SK-N-SH (cell line): Measurements from ENCODE around the gene HAGHL.

Experiments used
- ELF1 ChIP-seq: IDR thresholded peaks from 2 replicates; pipeline ENCODE4 v1.4.0; 2012
- GATA2 ChIP-seq: sonication (generic); formaldehyde crosslinking; IDR thresholded peaks from 2 replicates; pipeline ENCODE4 v1.5.0; 2020; ENCODE audit warnings: mild to moderate bottlenecking, missing genetic modification reagents
- MXI1 ChIP-seq: IDR thresholded peaks from 2 replicates; pipeline ENCODE4 v1.6.1; 2012; ENCODE audit warnings: mild to moderate bottlenecking, low read depth, low read length, improper control_type of control experiment
- RAD21 ChIP-seq: IDR thresholded peaks from 2 replicates; pipeline ENCODE4 v1.6.1; 2012; ENCODE audit warnings: mild to moderate bottlenecking, low read length
- RFX5 ChIP-seq: IDR thresholded peaks from 2 replicates; pipeline ENCODE4 v1.6.1; 2012; ENCODE audit warnings: mild to moderate bottlenecking, improper control_type of control experiment, low read length
- SMC3 ChIP-seq: IDR thresholded peaks from 2 replicates; pipeline ENCODE4 v1.6.1; 2012; ENCODE audit warnings: low read depth, low read length, improper control_type of control experiment
- TAF1 ChIP-seq: IDR thresholded peaks from 2 replicates; pipeline ENCODE4 v1.6.1; 2012; ENCODE audit warnings: low read depth, mild to moderate bottlenecking, low read length, moderate library complexity, borderline replicate concordance
- TF ChIP-seq, protein P1 (sequence below): IDR thresholded peaks from 2 replicates; pipeline ENCODE4 v1.4.0; 2012; ENCODE audit warnings: low read depth, borderline replicate concordance
- TF ChIP-seq, protein P2 (sequence below): IDR thresholded peaks from 2 replicates; pipeline ENCODE4 v1.6.1; 2012; ENCODE audit warnings: mild to moderate bottlenecking, low read depth, low read length, moderate library complexity
- TF ChIP-seq, protein P3 (sequence below): fragments of 200-600 bp; sonication (generic); IDR thresholded peaks from 2 replicates; pipeline ENCODE4 v1.6.1; 2017; ENCODE audit warnings: antibody characterized with exemption, mild to moderate bottlenecking, moderate library complexity
- TF ChIP-seq, protein P4 (sequence below): IDR thresholded peaks from 2 replicates; pipeline ENCODE4 v1.4.0; 2012; ENCODE audit warnings: low read depth, borderline replicate concordance
- TF ChIP-seq, protein P5 (sequence below): IDR thresholded peaks from 2 replicates; pipeline ENCODE4 v1.4.0; 2012; ENCODE audit warnings: low read depth

DNA sequence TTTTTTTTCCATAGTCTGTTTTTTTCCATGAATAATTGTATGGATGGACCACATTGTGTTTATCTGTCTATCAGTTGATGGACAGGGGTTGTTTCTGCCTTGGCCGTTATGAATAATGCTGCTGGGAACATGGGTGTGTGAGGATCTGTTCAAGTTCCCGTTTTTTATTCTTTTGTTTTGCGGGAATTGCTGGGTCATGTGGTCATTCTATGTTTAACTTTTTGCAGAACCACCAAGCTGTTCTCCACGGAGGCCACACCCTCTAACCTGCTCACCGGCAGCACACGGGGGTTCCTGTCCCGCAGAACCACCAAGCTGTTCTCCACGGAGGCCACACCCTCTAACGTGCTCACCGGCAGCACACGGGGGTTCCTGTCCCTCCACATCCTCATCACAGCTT lies 27.8 kb downstream of the HAGHL start:
- TF ChIP-seq, protein P1, sequence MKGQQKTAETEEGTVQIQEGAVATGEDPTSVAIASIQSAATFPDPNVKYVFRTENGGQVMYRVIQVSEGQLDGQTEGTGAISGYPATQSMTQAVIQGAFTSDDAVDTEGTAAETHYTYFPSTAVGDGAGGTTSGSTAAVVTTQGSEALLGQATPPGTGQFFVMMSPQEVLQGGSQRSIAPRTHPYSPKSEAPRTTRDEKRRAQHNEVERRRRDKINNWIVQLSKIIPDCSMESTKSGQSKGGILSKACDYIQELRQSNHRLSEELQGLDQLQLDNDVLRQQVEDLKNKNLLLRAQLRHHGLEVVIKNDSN, result no peak
- TF ChIP-seq ELF1 (no peak), TAF1 (no peak), SMC3 (no peak), GATA2 (CRISPR knock-in tag) (no peak), RAD21 (no peak), MXI1 (no peak), RFX5 (no peak)
- TF ChIP-seq, protein P2, sequence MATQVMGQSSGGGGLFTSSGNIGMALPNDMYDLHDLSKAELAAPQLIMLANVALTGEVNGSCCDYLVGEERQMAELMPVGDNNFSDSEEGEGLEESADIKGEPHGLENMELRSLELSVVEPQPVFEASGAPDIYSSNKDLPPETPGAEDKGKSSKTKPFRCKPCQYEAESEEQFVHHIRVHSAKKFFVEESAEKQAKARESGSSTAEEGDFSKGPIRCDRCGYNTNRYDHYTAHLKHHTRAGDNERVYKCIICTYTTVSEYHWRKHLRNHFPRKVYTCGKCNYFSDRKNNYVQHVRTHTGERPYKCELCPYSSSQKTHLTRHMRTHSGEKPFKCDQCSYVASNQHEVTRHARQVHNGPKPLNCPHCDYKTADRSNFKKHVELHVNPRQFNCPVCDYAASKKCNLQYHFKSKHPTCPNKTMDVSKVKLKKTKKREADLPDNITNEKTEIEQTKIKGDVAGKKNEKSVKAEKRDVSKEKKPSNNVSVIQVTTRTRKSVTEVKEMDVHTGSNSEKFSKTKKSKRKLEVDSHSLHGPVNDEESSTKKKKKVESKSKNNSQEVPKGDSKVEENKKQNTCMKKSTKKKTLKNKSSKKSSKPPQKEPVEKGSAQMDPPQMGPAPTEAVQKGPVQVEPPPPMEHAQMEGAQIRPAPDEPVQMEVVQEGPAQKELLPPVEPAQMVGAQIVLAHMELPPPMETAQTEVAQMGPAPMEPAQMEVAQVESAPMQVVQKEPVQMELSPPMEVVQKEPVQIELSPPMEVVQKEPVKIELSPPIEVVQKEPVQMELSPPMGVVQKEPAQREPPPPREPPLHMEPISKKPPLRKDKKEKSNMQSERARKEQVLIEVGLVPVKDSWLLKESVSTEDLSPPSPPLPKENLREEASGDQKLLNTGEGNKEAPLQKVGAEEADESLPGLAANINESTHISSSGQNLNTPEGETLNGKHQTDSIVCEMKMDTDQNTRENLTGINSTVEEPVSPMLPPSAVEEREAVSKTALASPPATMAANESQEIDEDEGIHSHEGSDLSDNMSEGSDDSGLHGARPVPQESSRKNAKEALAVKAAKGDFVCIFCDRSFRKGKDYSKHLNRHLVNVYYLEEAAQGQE, result no peak
- TF ChIP-seq, protein P3, sequence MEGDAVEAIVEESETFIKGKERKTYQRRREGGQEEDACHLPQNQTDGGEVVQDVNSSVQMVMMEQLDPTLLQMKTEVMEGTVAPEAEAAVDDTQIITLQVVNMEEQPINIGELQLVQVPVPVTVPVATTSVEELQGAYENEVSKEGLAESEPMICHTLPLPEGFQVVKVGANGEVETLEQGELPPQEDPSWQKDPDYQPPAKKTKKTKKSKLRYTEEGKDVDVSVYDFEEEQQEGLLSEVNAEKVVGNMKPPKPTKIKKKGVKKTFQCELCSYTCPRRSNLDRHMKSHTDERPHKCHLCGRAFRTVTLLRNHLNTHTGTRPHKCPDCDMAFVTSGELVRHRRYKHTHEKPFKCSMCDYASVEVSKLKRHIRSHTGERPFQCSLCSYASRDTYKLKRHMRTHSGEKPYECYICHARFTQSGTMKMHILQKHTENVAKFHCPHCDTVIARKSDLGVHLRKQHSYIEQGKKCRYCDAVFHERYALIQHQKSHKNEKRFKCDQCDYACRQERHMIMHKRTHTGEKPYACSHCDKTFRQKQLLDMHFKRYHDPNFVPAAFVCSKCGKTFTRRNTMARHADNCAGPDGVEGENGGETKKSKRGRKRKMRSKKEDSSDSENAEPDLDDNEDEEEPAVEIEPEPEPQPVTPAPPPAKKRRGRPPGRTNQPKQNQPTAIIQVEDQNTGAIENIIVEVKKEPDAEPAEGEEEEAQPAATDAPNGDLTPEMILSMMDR, result no peak
- TF ChIP-seq, protein P4, sequence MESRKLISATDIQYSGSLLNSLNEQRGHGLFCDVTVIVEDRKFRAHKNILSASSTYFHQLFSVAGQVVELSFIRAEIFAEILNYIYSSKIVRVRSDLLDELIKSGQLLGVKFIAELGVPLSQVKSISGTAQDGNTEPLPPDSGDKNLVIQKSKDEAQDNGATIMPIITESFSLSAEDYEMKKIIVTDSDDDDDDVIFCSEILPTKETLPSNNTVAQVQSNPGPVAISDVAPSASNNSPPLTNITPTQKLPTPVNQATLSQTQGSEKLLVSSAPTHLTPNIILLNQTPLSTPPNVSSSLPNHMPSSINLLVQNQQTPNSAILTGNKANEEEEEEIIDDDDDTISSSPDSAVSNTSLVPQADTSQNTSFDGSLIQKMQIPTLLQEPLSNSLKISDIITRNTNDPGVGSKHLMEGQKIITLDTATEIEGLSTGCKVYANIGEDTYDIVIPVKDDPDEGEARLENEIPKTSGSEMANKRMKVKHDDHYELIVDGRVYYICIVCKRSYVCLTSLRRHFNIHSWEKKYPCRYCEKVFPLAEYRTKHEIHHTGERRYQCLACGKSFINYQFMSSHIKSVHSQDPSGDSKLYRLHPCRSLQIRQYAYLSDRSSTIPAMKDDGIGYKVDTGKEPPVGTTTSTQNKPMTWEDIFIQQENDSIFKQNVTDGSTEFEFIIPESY, result no peak
- TF ChIP-seq, protein P5, sequence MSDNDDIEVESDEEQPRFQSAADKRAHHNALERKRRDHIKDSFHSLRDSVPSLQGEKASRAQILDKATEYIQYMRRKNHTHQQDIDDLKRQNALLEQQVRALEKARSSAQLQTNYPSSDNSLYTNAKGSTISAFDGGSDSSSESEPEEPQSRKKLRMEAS, result no peak
